HEK293T (cell line): ENCODE data around the gene IGF1R.

ENCODE experiments used
- BHLHE40 ChIP-seq: fragments of 450-650 bp; IDR thresholded peaks from 2 replicates; pipeline ENCODE4 v1.6.1; 2016; ENCODE audit warnings: mild to moderate bottlenecking, moderate library complexity, borderline replicate concordance
- ELF4 ChIP-seq: fragments of 450-650 bp; IDR thresholded peaks from 2 replicates; pipeline ENCODE4 v1.6.1; 2017; ENCODE audit warnings: antibody characterized with exemption
- FOXA1 ChIP-seq: fragments of 450-650 bp; IDR thresholded peaks from 2 replicates; pipeline ENCODE4 v1.6.1; 2016; ENCODE audit warnings: mild to moderate bottlenecking
- FOXK2 ChIP-seq: fragments of 450-650 bp; IDR thresholded peaks from 2 replicates; pipeline ENCODE4 v1.6.1; 2016; ENCODE audit warnings: mild to moderate bottlenecking
- HDGF ChIP-seq: fragments of 450-650 bp; IDR thresholded peaks from 2 replicates; pipeline ENCODE4 v1.6.1; 2017; ENCODE audit warnings: antibody characterized with exemption, borderline replicate concordance
- NFRKB ChIP-seq: fragments of 450-650 bp; IDR thresholded peaks from 2 replicates; pipeline ENCODE4 v1.6.1; 2016; ENCODE audit warnings: mild to moderate bottlenecking, moderate library complexity
- SP1 ChIP-seq: fragments of 450-650 bp; IDR thresholded peaks from 2 replicates; pipeline ENCODE4 v1.6.1; 2017
- SUZ12 ChIP-seq: fragments of 450-650 bp; IDR thresholded peaks from 2 replicates; pipeline ENCODE4 v1.6.1; 2016; ENCODE audit warnings: mild to moderate bottlenecking
- TARDBP ChIP-seq: fragments of 450-650 bp; IDR thresholded peaks from 2 replicates; pipeline ENCODE4 v1.6.1; 2016
- ZNF384 ChIP-seq: fragments of 450-650 bp; IDR thresholded peaks from 2 replicates; pipeline ENCODE4 v1.6.1; 2016
- TF ChIP-seq, protein P1 (sequence below): fragments of 450-650 bp; IDR thresholded peaks from 2 replicates; pipeline ENCODE4 v1.6.1; 2016

GRCh38 chr15:98621021-98621420, 27.3 kb upstream of the IGF1R start:
- TF ChIP-seq, protein P1, sequence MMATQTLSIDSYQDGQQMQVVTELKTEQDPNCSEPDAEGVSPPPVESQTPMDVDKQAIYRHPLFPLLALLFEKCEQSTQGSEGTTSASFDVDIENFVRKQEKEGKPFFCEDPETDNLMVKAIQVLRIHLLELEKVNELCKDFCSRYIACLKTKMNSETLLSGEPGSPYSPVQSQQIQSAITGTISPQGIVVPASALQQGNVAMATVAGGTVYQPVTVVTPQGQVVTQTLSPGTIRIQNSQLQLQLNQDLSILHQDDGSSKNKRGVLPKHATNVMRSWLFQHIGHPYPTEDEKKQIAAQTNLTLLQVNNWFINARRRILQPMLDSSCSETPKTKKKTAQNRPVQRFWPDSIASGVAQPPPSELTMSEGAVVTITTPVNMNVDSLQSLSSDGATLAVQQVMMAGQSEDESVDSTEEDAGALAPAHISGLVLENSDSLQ = no peak
- TF ChIP-seq BHLHE40 (no peak), ZNF384 (no peak), FOXK2 (no peak), SP1 (no peak), TARDBP (no peak), HDGF (no peak), FOXA1 (no peak), SUZ12 (no peak), ELF4 (no peak), NFRKB (no peak)
